Fibroblast of lung (primary cell): Measurements from ENCODE around the gene FMN1.

Experiments used
- EZH2 ChIP-seq: IDR thresholded peaks from 2 replicates; pipeline ENCODE4 v1.5.1; 2012; ENCODE audit warnings: low read length, control low read depth, mild to moderate bottlenecking; ENCODE audit errors: missing control alignments
- TF ChIP-seq, protein P1 (sequence below), 2 donors: IDR thresholded peaks in 1 of 2; conservative IDR thresholded peaks in 1 of 2; 1 replicate in 1 of 2; 2 replicates in 1 of 2; pipeline ENCODE4 v1.5.1; 2011 to 2012; ENCODE audit warnings: low read length in 2 of 2, control low read depth in 1 of 2, inconsistent platforms in 1 of 2, low read depth in 1 of 2, mild to moderate bottlenecking in 1 of 2

- TF ChIP-seq, protein P1, sequence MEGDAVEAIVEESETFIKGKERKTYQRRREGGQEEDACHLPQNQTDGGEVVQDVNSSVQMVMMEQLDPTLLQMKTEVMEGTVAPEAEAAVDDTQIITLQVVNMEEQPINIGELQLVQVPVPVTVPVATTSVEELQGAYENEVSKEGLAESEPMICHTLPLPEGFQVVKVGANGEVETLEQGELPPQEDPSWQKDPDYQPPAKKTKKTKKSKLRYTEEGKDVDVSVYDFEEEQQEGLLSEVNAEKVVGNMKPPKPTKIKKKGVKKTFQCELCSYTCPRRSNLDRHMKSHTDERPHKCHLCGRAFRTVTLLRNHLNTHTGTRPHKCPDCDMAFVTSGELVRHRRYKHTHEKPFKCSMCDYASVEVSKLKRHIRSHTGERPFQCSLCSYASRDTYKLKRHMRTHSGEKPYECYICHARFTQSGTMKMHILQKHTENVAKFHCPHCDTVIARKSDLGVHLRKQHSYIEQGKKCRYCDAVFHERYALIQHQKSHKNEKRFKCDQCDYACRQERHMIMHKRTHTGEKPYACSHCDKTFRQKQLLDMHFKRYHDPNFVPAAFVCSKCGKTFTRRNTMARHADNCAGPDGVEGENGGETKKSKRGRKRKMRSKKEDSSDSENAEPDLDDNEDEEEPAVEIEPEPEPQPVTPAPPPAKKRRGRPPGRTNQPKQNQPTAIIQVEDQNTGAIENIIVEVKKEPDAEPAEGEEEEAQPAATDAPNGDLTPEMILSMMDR (conservative IDR thresholded peaks at IDR 0.05 in 1 of 2, IDR thresholded peaks at IDR 0.05 in 1 of 2; ENCODE audit: low read depth in 1 of 2, low read length in 2 of 2): no peak
- no peak for TF ChIP-seq EZH2
These were observed 105.2 kb downstream of the FMN1 start for GRCh38 chr15:33089165-33089877.
